Right ventricle myocardium superior (tissue), 1 donor: ENCODE data around the gene CHMP1B. TPM values are rescaled to one million over a fixed set of nuclear protein-coding genes. Genes with fewer than 3 reads are reported as not detected.
"Not testable (repeated sequence)": the region's sequence is repeated elsewhere in the genome, so short reads cannot be mapped to it uniquely, and the experiment has no call there.

Experiments used
- ATAC-seq: fragments of 200-7000 bp; cut with Tn5 transposase; one replicate; pipeline ENCODE4 v1.9.1; 2020; ENCODE audit warnings: mild to moderate bottlenecking; ENCODE audit not compliant: poor library complexity
- DNase-seq: peaks from one replicate; pipeline ENCODE4 v3.0.0-alpha.2; 2020
- intact Hi-C: fragments of 100-400 bp; cut with DNase I; formaldehyde crosslinking; loops from one replicate; pipeline ENCODE4 v1.11.2; 2022
- total RNA-seq: library from RNA; stranded (reverse); fragmentation: NEBNext Ultra II Directional; extraction: Animal tissue kit (Norgen Biotek cat#: 25700); gene quantifications from one replicate; pipeline ENCODE4 v1.2.1, GENCODE V29; 2021
- donor health status: DM: no; HTN: yes; CAD: no; lungs with severe emphysema.

Gene CHMP1B
- total RNA-seq, 1 donor from 2014 or later = 26.5 TPM

DNA sequence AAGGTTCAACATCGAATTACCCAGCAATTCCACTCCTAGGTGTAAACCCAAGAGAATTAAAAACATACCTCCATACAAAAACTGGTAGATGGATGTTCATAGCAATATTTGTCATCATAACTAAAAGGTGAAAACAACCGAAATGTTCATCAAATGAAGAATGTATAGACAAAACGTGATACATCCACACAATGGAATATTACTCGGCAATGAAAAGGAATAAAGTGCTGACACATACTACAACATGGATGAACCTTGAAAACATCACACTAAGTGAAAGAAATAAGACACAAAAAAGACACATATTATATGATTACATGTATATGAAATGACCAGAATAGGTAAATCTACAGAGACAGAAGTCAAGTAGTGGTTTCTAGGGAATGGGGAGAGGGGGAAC, 20.6 kb upstream of the CHMP1B start:
- no peak for ATAC-seq
- no peak for DNase-seq
- intact Hi-C loops = no loop called here

- DNase-seq (no peak), ATAC-seq (no peak)
- intact Hi-C loops = no loop called here
Measured at GRCh38 chr18:11831921-11832320, 19.3 kb upstream of the CHMP1B start.

GRCh38 chr18:11834772-11835171, 16.4 kb upstream of the CHMP1B start:
- no peak for ATAC-seq
- DNase-seq = no peak
- intact Hi-C loops = no loop called here

GRCh38 chr18:11839556-11839955, 11.7 kb upstream of the CHMP1B start:
- intact Hi-C loops = no loop called here
- ATAC-seq (no peak), DNase-seq (no peak)

DNA sequence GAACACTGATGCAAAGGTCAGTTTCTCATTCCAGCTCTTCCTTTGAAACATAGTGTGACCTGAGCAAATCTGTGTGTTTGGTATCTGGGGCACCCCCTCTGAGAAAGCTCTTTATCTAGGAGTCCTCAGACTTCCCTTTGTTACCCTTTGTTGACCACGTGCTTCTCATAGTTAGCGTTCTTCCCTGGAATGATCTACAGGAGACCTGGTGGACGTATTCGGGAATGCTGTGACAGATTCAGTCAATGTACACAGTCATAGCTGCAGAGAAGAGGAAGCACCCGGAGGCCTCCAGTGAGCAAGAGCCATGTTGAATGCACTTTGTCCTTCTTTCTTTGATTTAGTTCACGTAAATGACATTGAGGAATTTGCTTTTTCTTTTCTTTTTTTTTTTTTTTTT, 10.7 kb upstream of the CHMP1B start:
- ATAC-seq (no peak), DNase-seq (no peak)
- intact Hi-C loops = no loop called here

DNA sequence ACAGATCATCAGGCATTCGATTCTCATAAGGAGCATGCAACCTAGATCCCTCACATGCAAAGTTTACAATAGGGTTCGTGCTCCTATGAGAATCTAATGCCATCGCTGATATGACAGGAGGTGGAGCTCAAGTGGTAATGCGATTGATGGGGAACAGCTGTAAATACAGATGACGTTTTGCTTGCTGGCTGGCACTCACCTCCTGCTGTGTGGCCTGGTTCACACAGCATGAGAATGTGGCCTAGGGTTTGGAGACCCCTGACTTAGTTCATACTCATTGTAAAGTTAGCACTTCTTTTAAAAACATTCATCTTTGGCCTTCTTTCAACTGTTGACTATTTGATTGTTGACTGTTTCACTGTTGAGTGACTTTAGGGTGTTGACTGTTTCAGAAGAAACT, 8.7 kb upstream of the CHMP1B start:
- intact Hi-C loops = no loop called here
- DNase-seq = no peak
- ATAC-seq = no peak

- DNase-seq (no peak), ATAC-seq (no peak)
- intact Hi-C loops = no loop called here
Measured at GRCh38 chr18:11844436-11844835, 6.8 kb upstream of the CHMP1B start.

GRCh38 chr18:11845654-11846053, 5.6 kb upstream of the CHMP1B start:
- DNase-seq = no peak
- intact Hi-C loops = no loop called here

DNA sequence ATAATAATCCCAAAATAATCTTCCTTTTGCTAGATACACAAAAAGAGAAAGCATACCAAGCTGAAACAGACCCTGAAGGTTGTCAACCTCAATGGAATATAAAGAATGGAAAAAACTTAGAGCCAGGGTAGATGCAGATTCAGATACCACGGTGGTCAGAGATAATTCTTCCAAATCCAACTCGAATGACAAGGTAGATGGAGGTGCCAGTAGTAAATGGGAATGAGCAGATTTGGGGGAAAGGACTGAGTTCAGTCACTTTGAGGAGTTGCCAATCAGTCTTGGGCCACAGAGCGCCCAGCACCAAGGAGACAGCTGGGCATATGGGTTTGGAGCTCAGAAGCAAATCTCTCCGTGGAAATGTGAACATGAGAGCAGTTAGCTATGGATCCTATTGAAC, 3.4 kb upstream of the CHMP1B start:
- DNase-seq (no peak), ATAC-seq (no peak)
- intact Hi-C loops = no loop called here

More at GRCh38 chr18:11845654-11846053, 5.6 kb upstream of the CHMP1B start:
- no peak for ATAC-seq

- intact Hi-C loops = no loop called here
- ATAC-seq = no peak
- no peak for DNase-seq
Measured at GRCh38 chr18:11849279-11849678, 1.9 kb upstream of the CHMP1B start.

DNA sequence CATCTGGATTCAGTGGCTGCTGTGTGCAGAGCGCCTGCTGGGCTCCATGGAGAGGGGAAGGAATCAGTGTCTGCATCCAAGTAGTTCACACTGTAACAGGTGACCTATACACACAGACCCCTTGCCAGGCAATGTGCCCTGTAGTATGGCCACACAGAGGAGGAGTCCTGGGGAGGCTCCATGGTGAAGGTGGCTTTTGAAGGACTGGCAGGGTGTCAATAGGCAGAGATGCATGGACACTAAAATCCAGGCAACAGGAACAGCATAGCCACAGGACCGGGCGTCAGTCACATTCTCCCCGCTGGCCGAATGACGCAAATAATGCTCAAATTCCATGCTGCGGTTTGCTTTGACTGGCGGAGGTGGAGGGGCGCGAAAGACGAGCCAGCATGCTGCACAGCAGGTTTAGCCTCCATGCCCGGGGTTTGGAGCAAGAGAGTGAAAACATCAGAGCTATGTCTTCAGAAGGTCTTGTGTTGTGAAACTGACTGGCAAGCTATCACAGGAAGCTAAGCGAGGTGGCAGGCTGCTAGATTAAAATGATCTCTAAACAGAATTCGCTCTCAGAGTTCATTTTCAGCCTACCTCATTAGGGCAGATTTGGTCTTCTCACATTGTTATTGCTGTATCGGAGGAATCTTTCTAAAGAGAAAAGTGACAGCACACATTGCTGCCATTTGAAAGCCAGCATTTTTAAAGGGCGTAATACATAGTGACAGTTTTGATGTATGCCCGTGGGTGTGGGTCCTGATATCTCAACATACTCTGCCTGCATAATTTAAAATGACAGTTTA, 1.2 kb upstream of the CHMP1B start:
- intact Hi-C loops = no loop called here
- peak; percentile 73 for DNase-seq
- peak; percentile 69 for ATAC-seq

- intact Hi-C loops = no loop called here
- ATAC-seq (peak; percentile 72), DNase-seq (no peak)
Measured at GRCh38 chr18:11850821-11851145, 430 bp upstream of the CHMP1B start.

DNA sequence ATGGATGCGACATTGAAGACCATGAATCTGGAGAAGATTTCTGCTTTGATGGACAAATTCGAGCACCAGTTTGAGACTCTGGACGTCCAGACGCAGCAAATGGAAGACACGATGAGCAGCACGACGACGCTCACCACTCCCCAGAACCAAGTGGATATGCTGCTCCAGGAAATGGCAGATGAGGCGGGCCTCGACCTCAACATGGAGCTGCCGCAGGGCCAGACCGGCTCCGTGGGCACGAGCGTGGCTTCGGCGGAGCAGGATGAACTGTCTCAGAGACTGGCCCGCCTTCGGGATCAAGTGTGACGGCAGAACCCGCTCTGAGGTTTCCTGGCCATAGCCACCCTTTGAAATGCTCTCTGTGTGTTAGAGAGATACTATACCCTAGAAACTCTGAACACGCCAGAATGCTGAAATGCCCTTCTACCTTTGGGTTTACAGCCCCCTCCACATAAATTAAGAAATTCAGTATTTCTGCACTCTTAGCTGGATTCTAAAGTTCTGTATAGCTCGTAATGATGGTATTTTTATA, 659 bp downstream of the CHMP1B start:
- intact Hi-C loops = no loop called here
- ATAC-seq (peak; percentile 9), DNase-seq (peak; percentile 54)

GRCh38 chr18:11854554-11854953, 3.3 kb downstream of the CHMP1B start:
- ATAC-seq, intact Hi-C loops, DNase-seq: not testable (repeated sequence)

DNA sequence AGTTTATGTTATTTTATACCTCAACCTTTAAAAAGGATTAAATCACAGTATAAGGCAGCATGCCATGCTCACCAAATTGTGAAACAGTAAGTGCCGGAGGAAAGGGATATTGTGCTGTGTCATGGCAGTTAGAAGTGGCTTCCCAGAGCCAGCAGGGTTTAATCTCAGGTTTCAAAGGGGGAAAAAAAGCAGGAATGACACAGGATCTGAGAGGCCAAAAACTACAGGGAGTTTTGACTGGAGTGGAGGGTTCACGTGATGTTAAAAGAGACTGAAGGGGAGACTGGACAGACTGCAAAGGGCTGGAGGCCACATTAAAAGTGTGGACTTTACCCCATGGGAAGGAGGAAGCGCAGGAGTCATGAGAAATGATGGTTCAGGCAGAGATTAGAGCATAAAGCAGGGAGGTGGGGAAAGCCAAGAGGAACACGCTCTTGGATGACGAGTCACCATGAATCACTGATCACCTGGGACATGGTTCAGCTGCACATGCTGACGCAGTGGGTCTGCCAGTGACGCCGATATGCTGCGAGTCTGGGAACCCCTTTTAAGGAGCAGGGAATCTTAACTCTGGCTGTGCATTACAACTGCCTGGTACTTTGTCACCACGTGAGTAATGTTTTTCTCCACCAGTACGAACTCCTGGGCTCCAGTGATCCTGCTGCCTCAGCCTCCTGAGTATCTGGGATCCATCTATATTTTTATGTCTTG, 6.1 kb downstream of the CHMP1B start:
- intact Hi-C loops = no loop called here
- ATAC-seq (peak; percentile 85), DNase-seq (peak; percentile 73)

DNA sequence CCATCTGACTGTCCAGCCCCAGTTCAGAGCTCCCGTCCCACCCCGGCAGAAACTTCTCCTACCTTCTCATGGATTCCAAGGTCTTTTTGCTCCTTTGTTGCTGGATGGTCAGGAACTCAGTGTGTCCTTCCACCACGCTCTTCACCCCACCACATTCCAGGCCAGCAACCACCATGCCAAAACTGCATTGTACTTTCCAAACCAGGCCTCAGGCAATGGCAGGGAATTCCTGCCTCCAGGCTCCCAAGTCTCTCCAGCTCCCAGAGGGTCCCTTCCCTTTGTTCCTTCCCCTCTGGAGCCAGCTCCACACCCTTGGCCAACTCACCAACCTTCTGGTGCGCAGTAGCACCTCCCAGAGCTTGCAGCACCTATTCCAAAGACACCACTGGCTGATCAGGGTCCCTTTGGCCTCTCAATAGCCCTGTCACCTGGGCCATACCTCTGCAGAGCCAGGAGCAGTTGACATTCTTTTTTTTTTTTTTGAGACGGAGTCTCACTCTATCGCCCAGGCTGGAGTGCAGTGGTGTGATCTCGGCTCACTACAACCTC, 8.1 kb downstream of the CHMP1B start:
- intact Hi-C loops = no loop called here
- ATAC-seq = no peak
- DNase-seq = no peak

- intact Hi-C loops = no loop called here
- ATAC-seq = no peak
- DNase-seq = no peak
Measured at GRCh38 chr18:11859903-11860407, 8.7 kb downstream of the CHMP1B start.

- intact Hi-C loops = no loop called here
- no peak for ATAC-seq
- no peak for DNase-seq
Measured at GRCh38 chr18:11860594-11861450, 9.6 kb downstream of the CHMP1B start.
